PC-9 (cell line): ENCODE data around the gene MAOA.

Experiments
- EZH2 ChIP-seq: fragments of 200-600 bp; sonication (generic); IDR thresholded peaks from 2 replicates; pipeline ENCODE4 v1.8.0; 2017; ENCODE audit warnings: antibody characterized with exemption, low read depth
- TF ChIP-seq, protein P1 (sequence below): fragments of 200-600 bp; sonication (generic); conservative IDR thresholded peaks from 2 replicates; pipeline ENCODE4 v1.6.1; 2017; ENCODE audit warnings: mixed run types, antibody characterized with exemption, mild to moderate bottlenecking, moderate library complexity

- TF ChIP-seq, protein P1, sequence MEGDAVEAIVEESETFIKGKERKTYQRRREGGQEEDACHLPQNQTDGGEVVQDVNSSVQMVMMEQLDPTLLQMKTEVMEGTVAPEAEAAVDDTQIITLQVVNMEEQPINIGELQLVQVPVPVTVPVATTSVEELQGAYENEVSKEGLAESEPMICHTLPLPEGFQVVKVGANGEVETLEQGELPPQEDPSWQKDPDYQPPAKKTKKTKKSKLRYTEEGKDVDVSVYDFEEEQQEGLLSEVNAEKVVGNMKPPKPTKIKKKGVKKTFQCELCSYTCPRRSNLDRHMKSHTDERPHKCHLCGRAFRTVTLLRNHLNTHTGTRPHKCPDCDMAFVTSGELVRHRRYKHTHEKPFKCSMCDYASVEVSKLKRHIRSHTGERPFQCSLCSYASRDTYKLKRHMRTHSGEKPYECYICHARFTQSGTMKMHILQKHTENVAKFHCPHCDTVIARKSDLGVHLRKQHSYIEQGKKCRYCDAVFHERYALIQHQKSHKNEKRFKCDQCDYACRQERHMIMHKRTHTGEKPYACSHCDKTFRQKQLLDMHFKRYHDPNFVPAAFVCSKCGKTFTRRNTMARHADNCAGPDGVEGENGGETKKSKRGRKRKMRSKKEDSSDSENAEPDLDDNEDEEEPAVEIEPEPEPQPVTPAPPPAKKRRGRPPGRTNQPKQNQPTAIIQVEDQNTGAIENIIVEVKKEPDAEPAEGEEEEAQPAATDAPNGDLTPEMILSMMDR = no peak
- no peak for TF ChIP-seq EZH2
These were observed 85.9 kb downstream of the MAOA start for GRCh38 chrX:43741843-43742573.
